NT2/D1 (cell line): Measurements from ENCODE around the gene TRIM9.

Experiments
- DNase-seq: peaks from one replicate; pipeline ENCODE4 v3.0.0-alpha.2; 2011; ENCODE audit warnings: low read depth, low spot score
- H3K27me3 ChIP-seq: 2 replicates; pipeline ENCODE4 v1.6.0; 2011; ENCODE audit warnings: mild to moderate bottlenecking; ENCODE audit not compliant: insufficient read length, insufficient read depth
- H3K36me3 ChIP-seq: 2 replicates; pipeline ENCODE4 v1.6.1; 2011; ENCODE audit warnings: mild to moderate bottlenecking, low read length, mixed read lengths; ENCODE audit not compliant: insufficient read depth, insufficient read length
- H3K4me1 ChIP-seq: 2 replicates; pipeline ENCODE4 v1.5.1; 2011; ENCODE audit not compliant: insufficient read depth, insufficient read length
- H3K4me3 ChIP-seq: 2 replicates; pipeline ENCODE4 v1.5.1; 2011; ENCODE audit warnings: low read depth; ENCODE audit not compliant: insufficient read length
- H3K9ac ChIP-seq: 2 replicates; pipeline ENCODE4 v1.6.0; 2011; ENCODE audit warnings: low read depth; ENCODE audit not compliant: insufficient read length
- H3K9me3 ChIP-seq: 2 replicates; pipeline ENCODE4 v1.5.1; 2011; ENCODE audit warnings: mild to moderate bottlenecking, low read length; ENCODE audit not compliant: insufficient read depth
- SUZ12 ChIP-seq: IDR thresholded peaks from 2 replicates; pipeline ENCODE4 v1.6.1; 2011; ENCODE audit not compliant: insufficient read length, insufficient read depth; ENCODE audit errors: extremely low read depth
- YY1 ChIP-seq: IDR thresholded peaks from 2 replicates; pipeline ENCODE4 v1.6.1; 2011; ENCODE audit not compliant: insufficient read length, insufficient read depth
- ZNF274 ChIP-seq: IDR thresholded peaks from 2 replicates; pipeline ENCODE4 v1.6.1; 2011; ENCODE audit warnings: mild to moderate bottlenecking, low read depth, low read length

TRIM9 gene

GRCh38 chr14:51014086-51014485, 80.8 kb downstream of the TRIM9 start:
- H3K27me3 ChIP-seq = no peaks in the 10 kb centered on the region
- no peaks in the 10 kb centered on the region for H3K4me1 ChIP-seq
- no peak for DNase-seq
- H3K4me3 ChIP-seq = no peak overlapping the region
- no peaks in the 10 kb centered on the region for H3K36me3 ChIP-seq
- H3K9me3 ChIP-seq = no peaks in the 10 kb centered on the region
- no peak overlapping the region for H3K9ac ChIP-seq
- no peak for TF ChIP-seq YY1
- no peak for TF ChIP-seq SUZ12
- no peak for TF ChIP-seq ZNF274

- DNase-seq = no peak
- H3K4me3 ChIP-seq = no peak overlapping the region
- TF ChIP-seq ZNF274 (no peak), YY1 (no peak), SUZ12 (no peak)
- H3K9me3 ChIP-seq = no peaks in the 10 kb centered on the region
- H3K4me1 ChIP-seq = no peaks in the 10 kb centered on the region
- no peaks in the 10 kb centered on the region for H3K27me3 ChIP-seq
- no peaks in the 10 kb centered on the region for H3K36me3 ChIP-seq
- H3K9ac ChIP-seq = no peak overlapping the region
Measured at GRCh38 chr14:51012055-51012454, 82.8 kb downstream of the TRIM9 start.

GRCh38 chr14:51008446-51008845, 86.5 kb downstream of the TRIM9 start:
- DNase-seq = no peak
- Histone ChIP-seq H3K4me1 (no peaks in the 10 kb centered on the region), H3K4me3 (no peak overlapping the region)

GRCh38 chr14:51006781-51007211, 88.1 kb downstream of the TRIM9 start:
- no peak for TF ChIP-seq SUZ12
- TF ChIP-seq ZNF274 = no peak
- no peak for TF ChIP-seq YY1
- Histone ChIP-seq H3K36me3 (no peaks in the 10 kb centered on the region), H3K9me3 (no peaks in the 10 kb centered on the region), H3K4me3 (no peak overlapping the region), H3K9ac (no peak overlapping the region), H3K4me1 (no peaks in the 10 kb centered on the region), H3K27me3 (no peaks in the 10 kb centered on the region)
- no peak for DNase-seq

More at GRCh38 chr14:51008446-51008845, 86.5 kb downstream of the TRIM9 start:
- Histone ChIP-seq H3K36me3 (no peaks in the 10 kb centered on the region), H3K9me3 (no peaks in the 10 kb centered on the region), H3K27me3 (no peaks in the 10 kb centered on the region), H3K9ac (no peak overlapping the region)
- TF ChIP-seq SUZ12 = no peak
- TF ChIP-seq ZNF274 = no peak
- no peak for TF ChIP-seq YY1

GRCh38 chr14:51006324-51006723, 88.6 kb downstream of the TRIM9 start:
- H3K27me3 ChIP-seq = no peaks in the 10 kb centered on the region
- no peak overlapping the region for H3K4me3 ChIP-seq
- H3K4me1 ChIP-seq = no peaks in the 10 kb centered on the region
- H3K9me3 ChIP-seq = no peaks in the 10 kb centered on the region
- no peak for DNase-seq
- H3K36me3 ChIP-seq = no peaks in the 10 kb centered on the region
- TF ChIP-seq ZNF274 (no peak), SUZ12 (no peak), YY1 (no peak)
- no peak overlapping the region for H3K9ac ChIP-seq

DNA sequence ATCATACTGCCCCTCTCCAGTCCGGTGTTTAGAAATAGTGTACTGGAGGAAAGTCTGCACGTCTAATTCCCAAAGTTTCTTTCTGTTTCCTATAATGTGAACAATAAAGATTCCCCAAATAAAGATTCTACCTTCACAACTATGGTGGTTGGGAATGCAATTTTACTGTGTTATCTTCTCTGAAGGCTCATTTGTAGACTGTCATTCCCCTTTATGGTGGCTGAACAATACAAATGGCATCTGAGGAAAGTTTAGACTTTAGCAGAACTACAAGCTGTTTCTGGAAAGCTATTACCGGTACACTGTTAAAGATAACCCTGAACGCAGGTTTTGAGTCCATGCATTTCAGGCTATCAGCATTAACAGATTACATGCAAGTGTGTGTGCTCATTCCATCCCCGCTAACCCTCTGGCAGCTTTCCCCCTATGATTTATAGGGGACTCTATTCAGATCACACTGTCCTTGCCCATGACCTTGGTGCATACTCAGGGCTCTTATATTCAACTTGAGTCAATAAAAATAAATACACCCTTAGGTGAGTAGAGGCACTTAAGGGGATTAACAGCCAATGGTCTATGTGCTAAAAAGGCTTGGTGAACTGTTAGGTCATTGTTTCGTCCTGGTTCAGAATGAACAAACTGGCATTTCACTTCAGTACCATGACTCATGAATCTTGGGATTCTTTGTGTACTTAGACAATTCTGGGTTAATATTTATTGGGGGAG, 89.9 kb downstream of the TRIM9 start:
- no peak overlapping the region for H3K9ac ChIP-seq

DNA sequence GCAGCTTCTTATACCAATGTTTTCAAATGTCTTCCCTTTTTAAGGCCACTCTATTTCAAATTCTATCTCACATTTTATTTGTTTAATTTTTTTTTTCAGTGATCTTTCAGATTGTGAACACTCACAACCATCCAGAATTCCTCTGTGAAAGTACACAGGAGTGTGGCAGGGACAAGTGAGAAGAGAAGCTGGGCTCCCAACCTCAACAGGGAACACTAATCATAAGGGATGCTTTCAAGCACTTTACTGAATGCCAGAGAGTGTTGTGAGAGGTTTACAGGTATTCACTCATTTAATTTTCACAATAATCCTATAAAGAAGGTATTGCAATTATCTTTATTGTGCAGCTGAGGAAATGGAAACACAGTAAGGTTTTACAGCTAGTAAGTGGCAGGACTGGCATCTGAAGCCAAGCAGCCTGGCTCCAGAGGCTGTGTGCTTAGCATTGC, 90.5 kb downstream of the TRIM9 start:
- Histone ChIP-seq H3K9ac (no peak overlapping the region), H3K36me3 (no peaks in the 10 kb centered on the region), H3K4me1 (no peaks in the 10 kb centered on the region), H3K27me3 (no peaks in the 10 kb centered on the region), H3K4me3 (no peak overlapping the region), H3K9me3 (no peaks in the 10 kb centered on the region)
- no peak for DNase-seq
- TF ChIP-seq YY1 (no peak), ZNF274 (no peak), SUZ12 (no peak)

More for the DNA sequence above, 89.9 kb downstream of the TRIM9 start:
- Histone ChIP-seq H3K4me3 (no peak overlapping the region), H3K9me3 (no peaks in the 10 kb centered on the region), H3K36me3 (no peaks in the 10 kb centered on the region), H3K4me1 (no peaks in the 10 kb centered on the region), H3K27me3 (no peaks in the 10 kb centered on the region)
- no peak for TF ChIP-seq SUZ12
- no peak for TF ChIP-seq YY1
- no peak for TF ChIP-seq ZNF274
- DNase-seq = no peak
